Measurements from ENCODE around the gene KEAP1. TPM values are rescaled to one million over a fixed set of nuclear protein-coding genes. Genes with fewer than 3 reads are reported as not detected.

Gene KEAP1
- total and polyA plus RNA-seq, 2 of the 8 experiments (the other 6 are each of a cell fraction or from before 2014, with no cell fraction given): 80.6 to 106 TPM

- no peak for TF ChIP-seq JUN (IDR thresholded peaks at IDR 0.05; ENCODE audit: low read depth, low read length)
Observed at GRCh38 chr19:10454267-10454666, 48.9 kb downstream of the KEAP1 start (continued).

Data from H1 (cell line).